ENCODE measurements around the gene MKI67.

DNA sequence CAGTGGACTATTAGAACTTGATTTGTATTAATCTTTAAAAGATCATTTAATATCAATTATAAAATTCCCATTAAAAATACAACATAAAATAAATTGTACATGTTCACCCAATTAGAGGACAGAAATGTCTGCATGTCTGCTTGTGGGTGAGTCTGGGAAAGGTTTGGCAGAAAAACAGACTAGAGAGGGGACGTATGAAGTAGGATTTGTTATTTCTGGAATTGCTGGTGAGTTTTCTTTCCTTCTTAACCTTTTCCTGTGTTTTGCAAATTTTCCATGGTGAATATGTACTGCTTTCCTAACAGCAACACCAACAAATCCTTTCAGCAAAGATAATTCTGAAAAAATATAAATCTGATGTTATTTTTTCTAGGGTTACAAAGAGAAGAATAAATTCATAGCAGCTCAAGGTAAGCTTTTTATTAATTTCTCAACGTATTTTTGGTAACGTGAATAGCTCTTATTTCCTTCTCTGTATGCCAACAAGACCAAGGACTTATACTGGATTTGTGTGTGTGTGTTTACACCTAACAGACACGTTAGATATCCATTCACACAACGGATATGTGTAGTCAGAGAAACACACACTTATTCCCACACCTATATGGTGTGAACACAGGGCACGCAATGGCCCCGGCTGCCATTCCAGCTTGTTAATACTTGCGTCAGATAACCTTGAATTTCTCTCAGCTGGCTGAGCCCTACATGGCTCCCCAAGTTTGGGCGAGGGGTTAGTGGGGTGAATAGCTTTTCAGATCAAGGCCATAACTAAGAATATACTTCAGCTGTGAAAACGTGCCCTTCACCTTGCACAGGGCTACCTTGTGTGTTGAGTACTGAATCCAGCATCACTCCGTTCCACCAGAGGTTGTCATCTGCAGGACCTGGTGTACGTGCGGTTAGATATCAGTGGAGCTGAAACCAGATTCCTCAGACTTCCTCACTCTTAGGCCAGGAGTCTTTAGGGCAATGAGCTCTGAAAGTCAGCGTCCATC is 64.6 kb downstream of the MKI67 start:
- TF ChIP-seq, protein P1, sequence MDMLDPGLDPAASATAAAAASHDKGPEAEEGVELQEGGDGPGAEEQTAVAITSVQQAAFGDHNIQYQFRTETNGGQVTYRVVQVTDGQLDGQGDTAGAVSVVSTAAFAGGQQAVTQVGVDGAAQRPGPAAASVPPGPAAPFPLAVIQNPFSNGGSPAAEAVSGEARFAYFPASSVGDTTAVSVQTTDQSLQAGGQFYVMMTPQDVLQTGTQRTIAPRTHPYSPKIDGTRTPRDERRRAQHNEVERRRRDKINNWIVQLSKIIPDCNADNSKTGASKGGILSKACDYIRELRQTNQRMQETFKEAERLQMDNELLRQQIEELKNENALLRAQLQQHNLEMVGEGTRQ (IDR thresholded peaks at IDR 0.05) = no peak
- TF ChIP-seq SREBF2 (IDR thresholded peaks at IDR 0.05) (no peak), HOXB13 (CRISPR knock-in tag; IDR thresholded peaks at IDR 0.05; ENCODE audit: low read depth) (no peak), CEBPB (IDR thresholded peaks at IDR 0.05) (no peak), POLR2A (IDR thresholded peaks at IDR 0.05; ENCODE audit: low read length) (no peak), NR3C1 (IDR thresholded peaks at IDR 0.05) (no peak)
- TF ChIP-seq, protein P2, sequence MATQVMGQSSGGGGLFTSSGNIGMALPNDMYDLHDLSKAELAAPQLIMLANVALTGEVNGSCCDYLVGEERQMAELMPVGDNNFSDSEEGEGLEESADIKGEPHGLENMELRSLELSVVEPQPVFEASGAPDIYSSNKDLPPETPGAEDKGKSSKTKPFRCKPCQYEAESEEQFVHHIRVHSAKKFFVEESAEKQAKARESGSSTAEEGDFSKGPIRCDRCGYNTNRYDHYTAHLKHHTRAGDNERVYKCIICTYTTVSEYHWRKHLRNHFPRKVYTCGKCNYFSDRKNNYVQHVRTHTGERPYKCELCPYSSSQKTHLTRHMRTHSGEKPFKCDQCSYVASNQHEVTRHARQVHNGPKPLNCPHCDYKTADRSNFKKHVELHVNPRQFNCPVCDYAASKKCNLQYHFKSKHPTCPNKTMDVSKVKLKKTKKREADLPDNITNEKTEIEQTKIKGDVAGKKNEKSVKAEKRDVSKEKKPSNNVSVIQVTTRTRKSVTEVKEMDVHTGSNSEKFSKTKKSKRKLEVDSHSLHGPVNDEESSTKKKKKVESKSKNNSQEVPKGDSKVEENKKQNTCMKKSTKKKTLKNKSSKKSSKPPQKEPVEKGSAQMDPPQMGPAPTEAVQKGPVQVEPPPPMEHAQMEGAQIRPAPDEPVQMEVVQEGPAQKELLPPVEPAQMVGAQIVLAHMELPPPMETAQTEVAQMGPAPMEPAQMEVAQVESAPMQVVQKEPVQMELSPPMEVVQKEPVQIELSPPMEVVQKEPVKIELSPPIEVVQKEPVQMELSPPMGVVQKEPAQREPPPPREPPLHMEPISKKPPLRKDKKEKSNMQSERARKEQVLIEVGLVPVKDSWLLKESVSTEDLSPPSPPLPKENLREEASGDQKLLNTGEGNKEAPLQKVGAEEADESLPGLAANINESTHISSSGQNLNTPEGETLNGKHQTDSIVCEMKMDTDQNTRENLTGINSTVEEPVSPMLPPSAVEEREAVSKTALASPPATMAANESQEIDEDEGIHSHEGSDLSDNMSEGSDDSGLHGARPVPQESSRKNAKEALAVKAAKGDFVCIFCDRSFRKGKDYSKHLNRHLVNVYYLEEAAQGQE (IDR thresholded peaks at IDR 0.05) = no peak
- TF ChIP-seq, protein P3, sequence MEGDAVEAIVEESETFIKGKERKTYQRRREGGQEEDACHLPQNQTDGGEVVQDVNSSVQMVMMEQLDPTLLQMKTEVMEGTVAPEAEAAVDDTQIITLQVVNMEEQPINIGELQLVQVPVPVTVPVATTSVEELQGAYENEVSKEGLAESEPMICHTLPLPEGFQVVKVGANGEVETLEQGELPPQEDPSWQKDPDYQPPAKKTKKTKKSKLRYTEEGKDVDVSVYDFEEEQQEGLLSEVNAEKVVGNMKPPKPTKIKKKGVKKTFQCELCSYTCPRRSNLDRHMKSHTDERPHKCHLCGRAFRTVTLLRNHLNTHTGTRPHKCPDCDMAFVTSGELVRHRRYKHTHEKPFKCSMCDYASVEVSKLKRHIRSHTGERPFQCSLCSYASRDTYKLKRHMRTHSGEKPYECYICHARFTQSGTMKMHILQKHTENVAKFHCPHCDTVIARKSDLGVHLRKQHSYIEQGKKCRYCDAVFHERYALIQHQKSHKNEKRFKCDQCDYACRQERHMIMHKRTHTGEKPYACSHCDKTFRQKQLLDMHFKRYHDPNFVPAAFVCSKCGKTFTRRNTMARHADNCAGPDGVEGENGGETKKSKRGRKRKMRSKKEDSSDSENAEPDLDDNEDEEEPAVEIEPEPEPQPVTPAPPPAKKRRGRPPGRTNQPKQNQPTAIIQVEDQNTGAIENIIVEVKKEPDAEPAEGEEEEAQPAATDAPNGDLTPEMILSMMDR (IDR thresholded peaks at IDR 0.05) = no peak
